ENCODE results near the gene CPB1. TPM values are rescaled to one million over a fixed set of nuclear protein-coding genes. Genes with fewer than 3 reads are reported as not detected.

The CPB1 gene
- total RNA-seq, 4 donors from 2014 or later: 0.66 TPM; not detected in 3

DNA sequence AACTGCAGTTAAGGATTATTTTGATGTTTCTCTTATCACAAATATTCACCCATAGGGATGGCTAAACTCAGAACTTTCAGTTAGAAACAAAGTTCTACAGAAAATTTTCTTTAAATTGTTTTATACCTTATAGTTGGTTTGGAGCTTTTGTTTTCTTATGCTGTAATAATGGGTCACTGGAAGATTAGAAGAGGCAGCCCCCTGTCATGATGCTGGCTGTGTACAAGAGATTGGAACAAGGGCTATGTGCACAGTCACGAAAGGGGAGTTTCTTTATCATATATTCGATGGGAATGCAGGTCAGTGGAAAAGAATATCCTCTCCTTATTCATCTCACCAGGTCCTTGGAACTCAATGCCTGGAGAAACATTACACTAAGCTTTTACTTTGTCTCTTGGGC lies 25.5 kb downstream of the CPB1 start:
- Histone ChIP-seq H3K36me3 (no peaks in the 10 kb centered on the region), H3K27ac (no peak overlapping the region)

DNA sequence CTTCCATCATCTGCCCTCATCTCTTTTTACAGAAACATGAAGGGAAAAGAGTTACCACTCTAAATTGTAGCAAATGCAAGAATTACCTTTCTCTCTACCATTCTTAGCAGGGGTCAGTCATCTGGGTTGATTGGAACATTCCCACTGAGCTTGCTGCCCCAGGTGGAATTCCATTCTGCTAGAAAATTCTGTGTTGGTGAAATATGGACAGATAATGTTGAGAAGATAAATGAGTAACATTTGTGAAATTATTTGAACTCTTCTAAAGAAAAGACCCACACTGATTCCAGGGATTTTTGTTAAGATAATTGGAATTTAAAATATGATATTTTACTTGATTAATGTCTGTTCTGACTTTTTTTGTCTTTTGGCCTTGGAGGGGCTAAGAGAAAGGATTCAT lies 26.4 kb downstream of the CPB1 start:
- TF ChIP-seq, protein P1, sequence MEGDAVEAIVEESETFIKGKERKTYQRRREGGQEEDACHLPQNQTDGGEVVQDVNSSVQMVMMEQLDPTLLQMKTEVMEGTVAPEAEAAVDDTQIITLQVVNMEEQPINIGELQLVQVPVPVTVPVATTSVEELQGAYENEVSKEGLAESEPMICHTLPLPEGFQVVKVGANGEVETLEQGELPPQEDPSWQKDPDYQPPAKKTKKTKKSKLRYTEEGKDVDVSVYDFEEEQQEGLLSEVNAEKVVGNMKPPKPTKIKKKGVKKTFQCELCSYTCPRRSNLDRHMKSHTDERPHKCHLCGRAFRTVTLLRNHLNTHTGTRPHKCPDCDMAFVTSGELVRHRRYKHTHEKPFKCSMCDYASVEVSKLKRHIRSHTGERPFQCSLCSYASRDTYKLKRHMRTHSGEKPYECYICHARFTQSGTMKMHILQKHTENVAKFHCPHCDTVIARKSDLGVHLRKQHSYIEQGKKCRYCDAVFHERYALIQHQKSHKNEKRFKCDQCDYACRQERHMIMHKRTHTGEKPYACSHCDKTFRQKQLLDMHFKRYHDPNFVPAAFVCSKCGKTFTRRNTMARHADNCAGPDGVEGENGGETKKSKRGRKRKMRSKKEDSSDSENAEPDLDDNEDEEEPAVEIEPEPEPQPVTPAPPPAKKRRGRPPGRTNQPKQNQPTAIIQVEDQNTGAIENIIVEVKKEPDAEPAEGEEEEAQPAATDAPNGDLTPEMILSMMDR (IDR thresholded peaks at IDR 0.05): no peak
- no peak for TF ChIP-seq POLR2A (IDR thresholded peaks at IDR 0.05)
- H3K9me3 ChIP-seq: no peaks in the 10 kb centered on the region
- no peak overlapping the region for H3K27ac ChIP-seq
- no peaks in the 10 kb centered on the region for H3K27me3 ChIP-seq
- H3K4me3 ChIP-seq: no peak overlapping the region
- DNase-seq: no peak
- H3K36me3 ChIP-seq: no peaks in the 10 kb centered on the region
- H3K4me1 ChIP-seq: no peaks in the 10 kb centered on the region

More for the DNA sequence above, 25.5 kb downstream of the CPB1 start:
- TF ChIP-seq, protein P1 (IDR thresholded peaks at IDR 0.05): no peak
- no peak for TF ChIP-seq POLR2A (IDR thresholded peaks at IDR 0.05)
- Histone ChIP-seq H3K9me3 (no peaks in the 10 kb centered on the region), H3K4me3 (no peak overlapping the region), H3K27me3 (no peaks in the 10 kb centered on the region), H3K4me1 (no peaks in the 10 kb centered on the region)
- no peak for DNase-seq

DNA sequence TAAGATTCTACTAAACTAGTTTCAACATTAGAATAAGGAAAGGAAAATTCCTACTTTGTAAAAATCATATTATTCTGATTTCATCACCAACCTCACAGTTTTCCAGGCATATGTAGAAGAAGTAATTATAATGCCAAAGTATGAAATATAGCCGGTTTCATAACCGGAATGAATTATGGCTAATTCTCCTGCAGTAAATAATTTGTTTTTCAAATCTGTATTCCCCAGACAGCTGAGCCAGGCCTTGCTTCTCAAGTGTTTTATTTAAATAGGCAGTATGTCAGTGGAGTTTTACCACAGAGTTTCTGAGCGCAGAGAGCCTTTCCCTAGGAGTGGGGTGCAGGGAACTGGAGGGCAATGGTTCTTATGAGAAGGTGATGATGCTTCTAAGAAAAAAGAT lies 28.8 kb downstream of the CPB1 start:
- DNase-seq: no peak
- no peaks in the 10 kb centered on the region for H3K27me3 ChIP-seq
- no peak overlapping the region for H3K4me3 ChIP-seq
- TF ChIP-seq POLR2A (IDR thresholded peaks at IDR 0.05): no peak
- TF ChIP-seq, protein P1 (IDR thresholded peaks at IDR 0.05): no peak
- no peak overlapping the region for H3K27ac ChIP-seq
- no peaks in the 10 kb centered on the region for H3K9me3 ChIP-seq
- H3K36me3 ChIP-seq: no peaks in the 10 kb centered on the region
- H3K4me1 ChIP-seq: no peaks in the 10 kb centered on the region

DNA sequence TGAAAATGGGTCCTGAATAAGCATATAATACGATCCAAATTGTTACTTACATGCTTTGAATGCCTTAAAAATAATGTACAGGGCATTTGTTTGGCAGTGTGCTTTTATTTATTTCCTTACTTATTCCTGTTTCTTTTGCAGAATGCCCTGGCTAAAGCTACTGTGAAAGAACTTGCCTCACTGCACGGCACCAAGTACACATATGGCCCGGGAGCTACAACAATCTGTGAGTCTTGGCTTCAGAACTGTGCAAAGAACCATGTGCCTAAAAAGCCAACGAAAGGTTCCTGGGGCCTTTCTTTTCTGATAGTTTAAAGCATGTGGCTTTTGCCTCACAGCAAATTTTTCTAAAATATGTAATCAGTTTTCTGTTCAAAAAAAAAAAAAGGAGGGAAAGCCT lies 29.7 kb downstream of the CPB1 start:
- TF ChIP-seq, protein P1 (IDR thresholded peaks at IDR 0.05): no peak
- TF ChIP-seq POLR2A (IDR thresholded peaks at IDR 0.05): no peak
- H3K27me3 ChIP-seq: no peaks in the 10 kb centered on the region
- no peaks in the 10 kb centered on the region for H3K9me3 ChIP-seq
- H3K4me3 ChIP-seq: no peak overlapping the region
- no peak for DNase-seq
- no peaks in the 10 kb centered on the region for H3K4me1 ChIP-seq
- H3K27ac ChIP-seq: no peak overlapping the region
- no peaks in the 10 kb centered on the region for H3K36me3 ChIP-seq

DNA sequence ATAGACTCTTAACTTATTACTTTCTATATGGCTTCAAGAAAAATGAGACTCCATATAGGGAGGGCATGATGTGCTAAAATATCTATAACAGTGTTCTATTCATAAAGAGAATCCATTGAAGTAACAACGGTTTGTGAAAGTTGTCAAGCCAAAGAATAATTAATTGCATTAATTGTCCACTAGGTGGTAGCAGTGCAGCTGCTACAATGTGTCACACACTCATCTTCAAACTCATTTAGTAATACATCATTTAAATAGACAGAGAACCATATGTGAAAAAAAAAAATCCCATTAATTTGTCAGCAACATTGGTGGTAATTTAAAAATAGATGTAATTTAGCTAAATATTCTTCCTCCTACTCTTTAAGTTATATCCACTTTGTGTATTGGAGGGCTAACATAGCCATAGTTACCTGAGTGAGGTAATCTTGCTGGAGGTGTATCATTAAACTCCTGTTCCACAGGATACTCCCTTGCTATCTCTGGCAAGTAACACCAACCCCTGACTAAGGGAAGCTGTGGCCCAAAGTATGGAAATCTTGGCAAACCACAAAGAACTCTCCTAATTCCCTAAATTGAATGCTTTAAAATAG lies 33.8 kb downstream of the CPB1 start:
- Histone ChIP-seq H3K9me3 (no peaks in the 10 kb centered on the region), H3K4me3 (no peak overlapping the region), H3K27me3 (no peaks in the 10 kb centered on the region), H3K36me3 (no peaks in the 10 kb centered on the region), H3K27ac (no peak overlapping the region), H3K4me1 (no peaks in the 10 kb centered on the region)
- DNase-seq: no peak
- TF ChIP-seq, protein P1 (IDR thresholded peaks at IDR 0.05): peak; percentile 52 to 85 (median 76)
- TF ChIP-seq POLR2A (IDR thresholded peaks at IDR 0.05): no peak

DNA sequence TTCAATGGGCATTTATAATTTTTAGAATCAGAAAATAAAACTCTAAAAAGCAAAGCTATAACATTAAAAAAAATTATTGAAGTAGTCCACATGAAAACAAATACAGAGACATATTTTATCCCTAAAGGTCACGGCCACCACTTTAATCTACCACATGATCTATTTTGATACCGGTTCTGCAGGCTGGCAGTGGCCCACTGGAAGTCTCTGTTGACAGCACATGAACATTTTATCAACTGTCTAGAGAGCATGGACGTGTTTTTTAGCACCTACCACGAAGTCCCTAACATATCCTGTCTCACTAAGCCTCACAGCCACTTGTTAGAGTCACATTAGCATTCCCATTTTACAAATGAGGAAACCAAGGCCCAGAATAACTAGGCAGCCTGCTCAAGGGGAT lies 35.7 kb downstream of the CPB1 start:
- Histone ChIP-seq H3K27ac (no peak overlapping the region), H3K36me3 (no peaks in the 10 kb centered on the region), H3K9me3 (no peaks in the 10 kb centered on the region), H3K4me3 (no peak overlapping the region), H3K4me1 (no peaks in the 10 kb centered on the region), H3K27me3 (no peaks in the 10 kb centered on the region)
- DNase-seq: no peak
- no peak for TF ChIP-seq POLR2A (IDR thresholded peaks at IDR 0.05)
- TF ChIP-seq, protein P1 (IDR thresholded peaks at IDR 0.05): no peak

Data from Peyer's patch (tissue), 4 donors.